ENCODE measurements around the gene OXCT1.

OXCT1 gene

GRCh38 chr5:41883243-41883642, 13.0 kb upstream of the OXCT1 start:
- DNase-seq (ENCODE audit: low read depth) = no peak
- no peak for TF ChIP-seq CTCF (IDR thresholded peaks at IDR 0.05; ENCODE audit: insufficient read depth, low read depth, low read length, missing control alignments)
- H3K4me3 ChIP-seq (ENCODE audit: low read length) = no peak overlapping the region

GRCh38 chr5:41882765-41883164, 12.5 kb upstream of the OXCT1 start:
- H3K4me3 ChIP-seq (ENCODE audit: low read length) = no peak overlapping the region
- no peak for TF ChIP-seq CTCF (IDR thresholded peaks at IDR 0.05; ENCODE audit: insufficient read depth, low read depth, low read length, missing control alignments)
- DNase-seq (ENCODE audit: low read depth) = no peak

- no peak overlapping the region for H3K4me3 ChIP-seq (ENCODE audit: low read length)
- DNase-seq (ENCODE audit: low read depth) = no peak
- TF ChIP-seq CTCF (IDR thresholded peaks at IDR 0.05; ENCODE audit: insufficient read depth, low read depth, low read length, missing control alignments) = no peak
These were observed 8.6 kb upstream of the OXCT1 start for GRCh38 chr5:41878643-41879478.

DNA sequence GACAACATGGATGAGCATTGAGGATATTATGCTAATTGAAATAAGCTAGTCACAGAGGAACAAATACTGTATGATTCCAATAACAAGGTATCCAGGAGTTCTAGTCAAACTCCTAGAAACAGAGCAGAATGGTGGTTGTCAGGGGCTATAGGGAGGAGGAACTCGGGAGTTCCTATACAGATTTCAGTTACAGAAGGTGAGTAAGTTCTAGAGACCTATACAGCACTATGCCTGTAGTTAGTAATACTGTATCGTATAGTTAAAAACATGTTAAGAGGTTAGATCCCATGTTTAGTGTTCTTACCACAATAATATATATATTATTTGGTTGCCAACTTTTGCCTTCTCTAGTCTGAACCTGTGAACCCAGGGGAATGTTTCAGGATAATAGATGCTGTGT, 7.9 kb upstream of the OXCT1 start:
- DNase-seq (ENCODE audit: low read depth) = no peak
- no peak for TF ChIP-seq CTCF (IDR thresholded peaks at IDR 0.05; ENCODE audit: insufficient read depth, low read depth, low read length, missing control alignments)
- no peak overlapping the region for H3K4me3 ChIP-seq (ENCODE audit: low read length)

DNA sequence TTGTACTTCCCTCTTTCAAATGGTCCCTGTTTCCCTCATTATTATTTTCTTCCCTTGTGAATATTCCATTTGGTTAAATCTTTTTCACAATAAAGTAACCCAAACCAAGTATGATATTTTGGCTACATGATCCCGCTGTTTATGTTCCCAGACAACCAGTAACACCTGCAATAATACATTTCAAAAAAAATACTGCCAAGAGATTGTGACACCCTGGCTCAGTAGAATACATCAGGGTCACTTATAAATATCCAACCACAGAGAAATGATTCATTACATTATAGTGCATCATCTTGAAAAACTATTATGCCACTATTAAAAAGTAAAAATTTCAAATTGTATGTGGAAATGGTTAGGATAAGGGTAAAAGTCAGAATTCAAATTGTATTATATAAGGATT, 7.2 kb upstream of the OXCT1 start:
- no peak for TF ChIP-seq CTCF (IDR thresholded peaks at IDR 0.05; ENCODE audit: insufficient read depth, low read depth, low read length, missing control alignments)
- no peak for DNase-seq (ENCODE audit: low read depth)

GRCh38 chr5:41876678-41877077, 6.5 kb upstream of the OXCT1 start:
- no peak overlapping the region for H3K4me3 ChIP-seq (ENCODE audit: low read length)
- no peak for DNase-seq (ENCODE audit: low read depth)
- no peak for TF ChIP-seq CTCF (IDR thresholded peaks at IDR 0.05; ENCODE audit: insufficient read depth, low read depth, low read length, missing control alignments)

More for the DNA sequence above, 7.2 kb upstream of the OXCT1 start:
- H3K4me3 ChIP-seq (ENCODE audit: low read length) = no peak overlapping the region

- no peak overlapping the region for H3K4me3 ChIP-seq (ENCODE audit: low read length)
- no peak for TF ChIP-seq CTCF (IDR thresholded peaks at IDR 0.05; ENCODE audit: insufficient read depth, low read depth, low read length, missing control alignments)
- no peak for DNase-seq (ENCODE audit: low read depth)
These were observed 4.9 kb upstream of the OXCT1 start for GRCh38 chr5:41875121-41875520.

Data from epithelial cell of esophagus (primary cell).